HL-60 (cell line): ENCODE results near the gene KSR1.

ENCODE experiments used
- DNase-seq, 2 experiments: peaks; one replicate each; pipeline ENCODE4 v3.0.0-alpha.2; 2010 to 2020; ENCODE audit warnings: low read depth in 1 of 2, low spot score in 1 of 2
- H3K27ac ChIP-seq: fragments of 250-450 bp; sonication (Bioruptor Pico); replicated peaks from 2 replicates; pipeline ENCODE4 v1.5.1; 2020; ENCODE audit warnings: mild to moderate bottlenecking, moderate library complexity
- H3K27me3 ChIP-seq: fragments of 250-450 bp; sonication (Bioruptor Pico); 2 replicates; pipeline ENCODE4 v1.5.1; 2021; ENCODE audit warnings: mild to moderate bottlenecking, moderate library complexity; ENCODE audit not compliant: insufficient read depth, poor library complexity, severe bottlenecking
- H3K4me3 ChIP-seq: replicated peaks from 2 replicates; pipeline ENCODE4 v1.5.1; 2011; ENCODE audit warnings: mild to moderate bottlenecking, control low read depth, low read length; ENCODE audit not compliant: insufficient read depth
- GABPA ChIP-seq: IDR thresholded peaks from 2 replicates; pipeline ENCODE4 v1.6.1; 2012; ENCODE audit warnings: low read depth
- POLR2AphosphoS5 ChIP-seq: IDR thresholded peaks from 2 replicates; pipeline ENCODE4 v1.6.1; 2012; ENCODE audit warnings: low read depth
- REST ChIP-seq: IDR thresholded peaks from 2 replicates; pipeline ENCODE4 v1.6.1; 2012; ENCODE audit warnings: low read depth; ENCODE audit not compliant: insufficient replicate concordance
- SPI1 ChIP-seq: IDR thresholded peaks from 2 replicates; pipeline ENCODE4 v1.6.1; 2012; ENCODE audit warnings: low read depth, mild to moderate bottlenecking, borderline replicate concordance
- TF ChIP-seq, protein P1 (sequence below): IDR thresholded peaks from one replicate; pipeline ENCODE4 v1.5.1; 2011; ENCODE audit warnings: low read length, control low read depth, inconsistent platforms; ENCODE audit not compliant: insufficient read depth

KSR1 gene

DNA sequence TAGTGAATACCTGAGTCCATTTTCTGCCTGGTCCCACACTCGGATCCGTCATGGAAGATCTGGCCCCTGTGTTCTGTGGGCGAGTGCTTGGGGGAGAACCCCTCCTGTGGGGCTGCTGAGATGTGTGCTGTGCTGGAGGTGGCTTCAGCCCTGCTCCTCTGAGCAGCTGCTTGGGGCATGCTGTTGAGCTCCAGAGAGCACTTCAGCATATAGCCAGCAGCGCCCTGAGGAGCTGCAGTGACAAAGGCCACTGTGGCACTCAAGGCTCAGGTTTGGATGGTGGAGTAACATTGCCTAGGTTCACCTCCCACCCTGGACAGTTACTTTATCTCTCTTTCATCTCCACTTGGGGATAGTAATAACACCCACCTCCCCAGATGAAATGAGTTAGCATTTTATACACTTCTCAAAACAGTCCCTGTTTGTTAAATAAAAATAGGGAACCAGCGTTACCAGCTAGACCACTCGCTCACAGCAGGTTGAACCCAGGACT is 75.3 kb downstream of the KSR1 start:
- peak in 1 of 2 experiments; percentile 81 for DNase-seq
- H3K4me3 ChIP-seq, result no peak overlapping the region
- TF ChIP-seq, protein P1, sequence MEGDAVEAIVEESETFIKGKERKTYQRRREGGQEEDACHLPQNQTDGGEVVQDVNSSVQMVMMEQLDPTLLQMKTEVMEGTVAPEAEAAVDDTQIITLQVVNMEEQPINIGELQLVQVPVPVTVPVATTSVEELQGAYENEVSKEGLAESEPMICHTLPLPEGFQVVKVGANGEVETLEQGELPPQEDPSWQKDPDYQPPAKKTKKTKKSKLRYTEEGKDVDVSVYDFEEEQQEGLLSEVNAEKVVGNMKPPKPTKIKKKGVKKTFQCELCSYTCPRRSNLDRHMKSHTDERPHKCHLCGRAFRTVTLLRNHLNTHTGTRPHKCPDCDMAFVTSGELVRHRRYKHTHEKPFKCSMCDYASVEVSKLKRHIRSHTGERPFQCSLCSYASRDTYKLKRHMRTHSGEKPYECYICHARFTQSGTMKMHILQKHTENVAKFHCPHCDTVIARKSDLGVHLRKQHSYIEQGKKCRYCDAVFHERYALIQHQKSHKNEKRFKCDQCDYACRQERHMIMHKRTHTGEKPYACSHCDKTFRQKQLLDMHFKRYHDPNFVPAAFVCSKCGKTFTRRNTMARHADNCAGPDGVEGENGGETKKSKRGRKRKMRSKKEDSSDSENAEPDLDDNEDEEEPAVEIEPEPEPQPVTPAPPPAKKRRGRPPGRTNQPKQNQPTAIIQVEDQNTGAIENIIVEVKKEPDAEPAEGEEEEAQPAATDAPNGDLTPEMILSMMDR, result no peak
- no peak; the same call in 1 of the 2 replicates for TF ChIP-seq POLR2AphosphoS5
- TF ChIP-seq SPI1, result peak; percentile 61; the same call in 1 of the 2 replicates
- no peak for TF ChIP-seq GABPA
- peak; percentile 45 for TF ChIP-seq REST
- H3K27ac ChIP-seq, result peak overlapping the region; percentile 98
- no peaks in the 10 kb centered on the region for H3K27me3 ChIP-seq

- peak; percentile 98 to 99 for DNase-seq
- Histone ChIP-seq H3K4me3 (no peak overlapping the region), H3K27ac (peak overlapping the region; percentile 98), H3K27me3 (no peaks in the 10 kb centered on the region)
- TF ChIP-seq SPI1 (0 out of 2 replicates have a peak, but pooled peaks have one; percentile 7), REST (peak; percentile 57), GABPA (no peak), POLR2AphosphoS5 (peak; percentile 94)
- TF ChIP-seq, protein P1, result no peak
Measured at GRCh38 chr17:27532269-27533263, 76.3 kb downstream of the KSR1 start.

DNA sequence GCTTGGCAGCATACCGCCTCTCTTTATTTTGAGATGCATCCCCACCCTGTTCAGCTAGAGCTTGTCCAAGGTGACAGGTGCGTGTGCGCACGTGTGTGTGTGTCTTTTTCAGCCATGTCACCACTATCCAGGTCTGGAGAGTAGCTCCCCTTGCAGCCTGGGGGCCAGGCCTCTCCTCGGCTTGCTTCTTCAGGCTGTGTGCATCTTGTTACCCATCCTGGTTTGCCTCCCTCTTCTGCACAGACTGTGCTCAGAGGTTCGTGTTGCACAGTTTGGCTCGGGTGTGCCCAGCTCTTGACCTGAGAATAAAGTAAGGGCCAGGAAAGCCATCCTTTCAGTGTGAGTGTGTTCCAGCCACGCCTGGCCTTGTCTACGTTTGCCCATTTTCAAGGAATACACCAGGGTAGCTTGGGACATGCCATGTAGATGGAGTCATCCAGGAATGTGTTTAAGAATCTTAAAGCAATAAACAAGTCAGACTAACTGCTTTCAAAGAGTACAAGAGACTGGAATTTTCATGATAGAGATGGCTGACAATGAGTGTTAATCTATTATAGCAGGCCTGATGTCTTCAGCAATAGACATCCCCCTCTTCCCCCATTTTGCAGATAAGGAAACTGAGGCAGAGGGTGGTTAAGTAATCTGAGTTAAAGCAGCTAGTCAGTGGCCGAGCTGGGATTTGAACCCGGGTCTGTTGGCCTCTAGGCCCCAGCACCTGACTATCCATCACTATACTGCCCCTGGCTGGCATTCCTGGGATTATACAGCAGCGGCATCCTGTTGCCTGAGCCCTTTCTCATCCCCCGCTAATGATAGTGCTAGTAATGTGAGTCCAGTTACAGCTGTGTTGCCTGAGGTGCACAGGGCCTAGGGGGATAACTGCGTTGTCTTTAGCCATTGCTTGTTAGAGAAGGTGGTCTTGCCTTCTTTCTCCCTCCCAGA is 77.9 kb downstream of the KSR1 start:
- Histone ChIP-seq H3K27me3 (no peaks in the 10 kb centered on the region), H3K4me3 (no peak overlapping the region), H3K27ac (peak overlapping the region; percentile 98; the same call in 1 of the 2 replicates)
- DNase-seq, result no peak
- TF ChIP-seq, protein P1, result no peak
- TF ChIP-seq REST (no peak), POLR2AphosphoS5 (no peak)
